GM12872 (cell line): Measurements from ENCODE around the gene MAML3.

Experiments used
- TF ChIP-seq, protein P1 (sequence below): IDR thresholded peaks from 3 replicates; pipeline ENCODE4 v1.5.1; 2011; ENCODE audit warnings: low read depth, mild to moderate bottlenecking, low read length, moderate library complexity; ENCODE audit not compliant: insufficient read depth

The MAML3 gene

DNA sequence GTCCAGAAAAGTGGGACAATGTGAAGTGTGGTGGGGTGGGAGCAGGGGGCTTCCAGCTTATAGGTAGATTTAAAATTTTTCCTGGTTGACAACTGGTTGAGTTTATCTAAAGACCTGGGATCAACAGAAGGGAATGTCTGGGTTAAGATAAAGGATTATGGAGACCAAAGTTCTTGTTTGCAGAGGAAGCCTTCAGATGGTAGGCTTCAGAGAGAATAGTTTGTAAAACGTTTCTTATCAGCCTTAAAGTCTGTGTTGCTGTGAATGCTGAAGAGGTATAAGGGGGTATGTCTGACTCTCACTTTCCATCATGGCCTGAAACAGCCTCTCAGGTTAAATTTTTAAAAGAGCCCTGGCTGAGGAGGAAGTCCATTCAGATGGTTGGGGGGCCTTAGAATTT, 467.9 kb downstream of the MAML3 start:
- TF ChIP-seq, protein P1, sequence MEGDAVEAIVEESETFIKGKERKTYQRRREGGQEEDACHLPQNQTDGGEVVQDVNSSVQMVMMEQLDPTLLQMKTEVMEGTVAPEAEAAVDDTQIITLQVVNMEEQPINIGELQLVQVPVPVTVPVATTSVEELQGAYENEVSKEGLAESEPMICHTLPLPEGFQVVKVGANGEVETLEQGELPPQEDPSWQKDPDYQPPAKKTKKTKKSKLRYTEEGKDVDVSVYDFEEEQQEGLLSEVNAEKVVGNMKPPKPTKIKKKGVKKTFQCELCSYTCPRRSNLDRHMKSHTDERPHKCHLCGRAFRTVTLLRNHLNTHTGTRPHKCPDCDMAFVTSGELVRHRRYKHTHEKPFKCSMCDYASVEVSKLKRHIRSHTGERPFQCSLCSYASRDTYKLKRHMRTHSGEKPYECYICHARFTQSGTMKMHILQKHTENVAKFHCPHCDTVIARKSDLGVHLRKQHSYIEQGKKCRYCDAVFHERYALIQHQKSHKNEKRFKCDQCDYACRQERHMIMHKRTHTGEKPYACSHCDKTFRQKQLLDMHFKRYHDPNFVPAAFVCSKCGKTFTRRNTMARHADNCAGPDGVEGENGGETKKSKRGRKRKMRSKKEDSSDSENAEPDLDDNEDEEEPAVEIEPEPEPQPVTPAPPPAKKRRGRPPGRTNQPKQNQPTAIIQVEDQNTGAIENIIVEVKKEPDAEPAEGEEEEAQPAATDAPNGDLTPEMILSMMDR, result no peak

DNA sequence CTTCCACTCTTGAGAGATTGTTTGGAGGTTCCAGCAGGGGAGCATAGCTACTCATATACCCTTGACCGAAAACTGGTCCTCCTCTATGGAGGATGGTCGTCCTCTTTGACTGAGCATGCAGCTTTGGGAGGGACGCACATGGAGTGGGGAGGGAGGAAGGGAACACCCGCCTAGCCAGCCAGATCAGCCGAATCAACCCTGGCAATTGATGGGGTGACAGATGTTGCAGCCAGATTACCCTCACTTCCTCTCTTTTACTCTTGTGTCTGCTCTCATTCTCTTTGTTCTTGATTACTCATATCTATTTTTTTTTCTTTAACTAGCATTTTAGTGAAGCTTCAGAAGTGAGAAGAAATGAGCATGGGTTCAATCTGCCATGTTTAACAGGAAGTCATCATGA, 468.8 kb downstream of the MAML3 start:
- TF ChIP-seq, protein P1, result no peak

DNA sequence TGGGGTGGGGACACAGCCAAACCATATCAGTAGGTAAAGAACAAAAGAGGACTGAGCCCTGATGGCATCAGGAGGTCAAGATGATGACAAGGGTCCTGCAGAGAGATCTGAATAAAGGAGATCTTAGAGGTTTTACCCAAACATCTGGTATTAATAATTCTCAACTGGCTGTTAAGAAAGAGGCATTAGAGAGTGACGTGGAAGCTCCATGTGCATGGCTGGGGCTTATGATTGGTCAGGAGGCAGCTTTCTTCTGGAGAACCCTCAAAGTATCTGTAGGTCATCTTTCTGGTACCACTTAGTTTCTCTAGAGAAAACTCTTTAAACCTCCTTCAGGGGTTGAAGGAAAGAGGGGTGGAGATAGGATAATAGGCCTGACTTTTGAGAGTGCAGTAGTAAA, 469.6 kb downstream of the MAML3 start:
- TF ChIP-seq, protein P1, result no peak

DNA sequence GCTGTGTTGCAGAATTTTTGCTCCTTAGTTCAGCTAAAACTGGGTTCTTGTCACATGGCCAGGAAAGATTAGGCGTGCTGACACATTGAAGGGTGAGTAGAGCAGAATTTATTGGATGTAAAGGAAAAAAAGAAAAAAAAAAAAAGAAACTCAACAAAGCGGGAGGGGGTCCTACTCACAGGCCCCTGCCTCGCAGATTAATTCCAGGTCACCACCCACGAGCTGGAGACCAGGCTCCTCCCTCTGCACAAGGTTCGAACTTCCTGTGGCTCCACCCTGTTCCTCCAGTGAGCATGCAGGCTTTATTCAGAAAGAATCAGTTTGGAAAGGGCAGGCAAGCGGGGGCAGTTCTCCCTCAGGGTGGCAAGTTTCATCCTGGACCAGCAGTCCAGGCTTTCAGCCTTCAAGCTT, 471.2 kb downstream of the MAML3 start:
- TF ChIP-seq, protein P1, result no peak

DNA sequence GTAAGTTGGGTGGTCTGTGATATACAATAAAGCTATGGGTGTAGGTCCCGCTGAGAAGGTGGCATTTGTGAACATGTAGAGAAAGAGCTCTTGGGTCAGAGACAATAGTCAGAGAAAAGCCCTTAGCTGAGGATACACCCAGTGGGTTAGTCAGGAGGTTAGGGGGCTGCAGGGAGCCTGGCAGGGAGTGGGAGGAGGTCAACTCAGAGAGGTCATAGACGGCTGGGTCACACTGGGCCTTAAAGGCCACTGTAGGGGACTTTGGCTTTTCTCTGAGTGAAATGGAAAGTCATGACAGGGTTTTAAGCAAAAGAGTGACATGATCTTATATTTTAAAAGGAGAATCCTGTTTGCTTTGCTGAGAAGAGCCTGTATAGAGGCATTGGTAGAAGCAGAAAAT, 471.7 kb downstream of the MAML3 start:
- TF ChIP-seq, protein P1, result no peak

DNA sequence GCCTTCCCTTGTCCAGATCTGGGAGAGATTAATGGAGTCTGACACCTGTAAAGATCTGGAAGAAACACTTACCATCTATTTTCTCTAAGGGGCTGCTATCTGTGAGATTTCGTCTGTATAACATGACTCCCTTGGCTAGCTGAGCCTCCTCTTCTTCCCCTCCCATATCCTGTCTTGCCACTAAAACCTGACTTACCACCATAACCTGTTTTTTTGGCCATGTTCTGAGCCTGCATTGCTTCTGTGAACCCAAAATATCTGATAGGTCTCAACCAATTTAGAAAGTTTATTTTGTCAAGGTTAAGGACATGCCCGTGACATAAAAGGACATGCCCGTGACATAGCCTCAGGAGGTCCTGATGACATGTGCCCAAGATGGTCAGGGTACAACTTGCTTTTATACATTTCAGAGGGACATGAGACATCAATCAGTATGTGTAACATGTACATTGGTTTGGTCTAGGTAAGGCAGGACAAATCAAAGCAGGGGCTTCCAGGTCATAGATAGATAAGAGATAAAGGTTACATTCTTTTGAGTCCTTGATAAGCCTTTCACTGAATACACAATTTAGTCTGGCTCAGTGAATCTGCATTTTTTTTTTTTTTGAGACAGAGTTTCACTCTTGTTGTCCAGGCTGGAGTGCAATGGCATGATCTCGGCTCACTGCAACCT, 476.9 kb downstream of the MAML3 start:
- TF ChIP-seq, protein P1, result no peak

DNA sequence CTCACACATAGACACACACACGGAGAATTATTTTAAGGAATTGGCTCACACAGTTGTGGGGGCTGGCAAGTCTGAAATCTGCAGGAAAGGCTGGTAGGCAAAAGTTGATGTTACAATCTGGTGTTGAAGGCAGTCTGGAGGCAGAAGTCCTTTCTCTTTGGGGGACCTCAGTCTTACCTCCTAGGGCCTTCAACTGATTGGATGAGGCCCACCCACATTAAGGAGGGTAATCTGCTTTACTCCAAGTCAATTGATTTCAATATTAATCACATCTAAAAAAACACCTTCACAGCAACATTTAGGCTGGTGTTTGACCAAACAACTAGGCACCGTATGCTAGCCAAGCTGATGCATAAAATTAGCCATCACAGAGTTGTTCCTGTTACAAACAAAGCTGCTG, 477.6 kb downstream of the MAML3 start:
- TF ChIP-seq, protein P1, result no peak
